Brain microvascular endothelial cell (primary cell): ENCODE data around the gene TNFAIP6.

Experiments used
- DNase-seq: peaks from one replicate; pipeline ENCODE4 v3.0.0-alpha.2; 2020
- H3K27ac ChIP-seq: fragments of 250-450 bp; sonication (Bioruptor Pico); 2 replicates; pipeline ENCODE4 v1.5.1; 2020; ENCODE audit warnings: mild to moderate bottlenecking, moderate library complexity
- H3K27me3 ChIP-seq: fragments of 250-450 bp; sonication (Bioruptor Pico); replicated peaks from 2 replicates; pipeline ENCODE4 v1.5.1; 2020; ENCODE audit warnings: mild to moderate bottlenecking
- H3K36me3 ChIP-seq: fragments of 250-450 bp; sonication (Bioruptor Pico); replicated peaks from 2 replicates; pipeline ENCODE4 v1.5.1; 2020; ENCODE audit warnings: mild to moderate bottlenecking
- H3K4me3 ChIP-seq: 2 replicates; pipeline ENCODE4 v1.5.1; 2011; ENCODE audit warnings: low read depth, mild to moderate bottlenecking, control low read depth, low read length, moderate library complexity
- in situ Hi-C: cut with HindIII; loops from 2 replicates; pipeline ENCODE4 v1.10.0; 2017; ENCODE audit warnings: low sequenced_read_pairs, low pct_ligation_motif_present
- TF ChIP-seq, protein P1 (sequence below): IDR thresholded peaks from 2 replicates; pipeline ENCODE4 v1.5.1; 2011; ENCODE audit warnings: low read depth, mild to moderate bottlenecking, moderate library complexity, low read length, control low read depth, inconsistent platforms; ENCODE audit errors: missing control alignments

TNFAIP6 gene

DNA sequence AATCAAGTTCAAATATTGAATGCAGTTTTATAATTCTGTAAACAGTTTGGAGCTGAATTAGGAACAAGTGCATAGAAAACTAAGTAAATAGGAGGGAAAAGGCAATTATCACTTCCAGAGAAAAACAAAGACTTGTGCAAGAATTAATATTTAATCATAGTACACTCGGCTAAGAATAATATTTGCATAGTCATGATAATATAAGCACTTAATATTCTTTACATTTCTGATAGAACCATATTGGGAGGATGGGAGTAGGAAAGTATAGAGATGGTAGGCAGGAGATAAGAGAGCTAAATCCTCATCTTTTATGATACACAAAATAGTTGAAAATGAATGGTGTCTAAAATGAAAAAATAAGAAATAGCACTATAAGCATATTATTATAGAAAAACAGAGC, 27.4 kb upstream of the TNFAIP6 start:
- no peak overlapping the region for H3K27ac ChIP-seq
- in situ Hi-C loops: no loop called here
- no peak for DNase-seq
- TF ChIP-seq, protein P1, sequence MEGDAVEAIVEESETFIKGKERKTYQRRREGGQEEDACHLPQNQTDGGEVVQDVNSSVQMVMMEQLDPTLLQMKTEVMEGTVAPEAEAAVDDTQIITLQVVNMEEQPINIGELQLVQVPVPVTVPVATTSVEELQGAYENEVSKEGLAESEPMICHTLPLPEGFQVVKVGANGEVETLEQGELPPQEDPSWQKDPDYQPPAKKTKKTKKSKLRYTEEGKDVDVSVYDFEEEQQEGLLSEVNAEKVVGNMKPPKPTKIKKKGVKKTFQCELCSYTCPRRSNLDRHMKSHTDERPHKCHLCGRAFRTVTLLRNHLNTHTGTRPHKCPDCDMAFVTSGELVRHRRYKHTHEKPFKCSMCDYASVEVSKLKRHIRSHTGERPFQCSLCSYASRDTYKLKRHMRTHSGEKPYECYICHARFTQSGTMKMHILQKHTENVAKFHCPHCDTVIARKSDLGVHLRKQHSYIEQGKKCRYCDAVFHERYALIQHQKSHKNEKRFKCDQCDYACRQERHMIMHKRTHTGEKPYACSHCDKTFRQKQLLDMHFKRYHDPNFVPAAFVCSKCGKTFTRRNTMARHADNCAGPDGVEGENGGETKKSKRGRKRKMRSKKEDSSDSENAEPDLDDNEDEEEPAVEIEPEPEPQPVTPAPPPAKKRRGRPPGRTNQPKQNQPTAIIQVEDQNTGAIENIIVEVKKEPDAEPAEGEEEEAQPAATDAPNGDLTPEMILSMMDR: no peak
- H3K27me3 ChIP-seq: no peaks in the 10 kb centered on the region
- H3K36me3 ChIP-seq: no peaks in the 10 kb centered on the region
- no peak overlapping the region for H3K4me3 ChIP-seq

DNA sequence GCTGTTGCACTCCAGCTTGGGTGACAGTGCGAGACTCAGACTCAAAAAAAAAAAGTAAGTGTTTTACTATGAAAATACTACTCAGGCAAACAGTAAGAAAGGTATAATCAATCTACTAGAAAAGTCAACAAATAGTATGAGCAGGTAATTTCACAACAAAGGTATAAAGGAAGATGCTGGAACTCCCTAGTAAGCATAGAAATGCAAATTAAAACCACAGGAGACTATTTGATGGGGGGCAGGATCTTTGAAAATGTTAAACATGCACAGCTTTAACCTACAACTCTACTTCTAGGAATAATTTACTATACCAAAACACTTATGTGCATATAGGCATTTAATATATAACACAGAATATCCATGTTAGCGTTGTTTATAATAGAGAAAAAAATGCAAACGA, 24.3 kb upstream of the TNFAIP6 start:
- Histone ChIP-seq H3K4me3 (no peak overlapping the region), H3K27me3 (no peaks in the 10 kb centered on the region), H3K27ac (no peak overlapping the region), H3K36me3 (no peaks in the 10 kb centered on the region)
- in situ Hi-C loops: no loop called here
- DNase-seq: no peak
- TF ChIP-seq, protein P1: no peak

- no peaks in the 10 kb centered on the region for H3K36me3 ChIP-seq
- DNase-seq: peak; percentile 70
- no peak overlapping the region for H3K4me3 ChIP-seq
- peak overlapping the region; percentile 62 for H3K27ac ChIP-seq
- in situ Hi-C loops: no loop called here
- TF ChIP-seq, protein P1: no peak
- no peaks in the 10 kb centered on the region for H3K27me3 ChIP-seq
Observed at GRCh38 chr2:151334082-151334815, 23.1 kb upstream of the TNFAIP6 start.

- Histone ChIP-seq H3K4me3 (no peak overlapping the region), H3K27me3 (no peaks in the 10 kb centered on the region), H3K36me3 (no peaks in the 10 kb centered on the region), H3K27ac (no peak overlapping the region)
- DNase-seq: no peak
- in situ Hi-C loops: no loop called here
- TF ChIP-seq, protein P1: no peak
Observed at GRCh38 chr2:151336863-151337371, 20.5 kb upstream of the TNFAIP6 start.

DNA sequence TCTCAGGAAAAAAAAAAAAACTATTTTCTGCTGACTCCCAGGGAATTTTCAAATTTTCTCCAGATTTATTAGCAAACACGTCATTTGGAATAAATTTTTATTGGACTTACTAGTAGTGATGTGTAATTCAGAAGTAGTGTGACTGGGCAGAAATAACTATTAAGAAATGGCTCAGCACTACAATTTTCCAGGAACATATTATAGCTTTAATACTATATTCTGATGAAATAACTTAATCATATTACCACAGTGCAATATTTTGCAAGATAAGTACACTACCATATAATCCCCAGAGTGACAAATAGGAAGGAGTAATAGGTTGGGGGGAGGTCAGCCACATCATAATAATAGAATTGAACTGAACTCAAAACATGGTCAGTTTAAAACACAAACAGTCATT, 19.7 kb upstream of the TNFAIP6 start:
- H3K27me3 ChIP-seq: no peaks in the 10 kb centered on the region
- in situ Hi-C loops: no loop called here
- no peak overlapping the region for H3K27ac ChIP-seq
- H3K36me3 ChIP-seq: no peaks in the 10 kb centered on the region
- no peak overlapping the region for H3K4me3 ChIP-seq
- TF ChIP-seq, protein P1: no peak
- DNase-seq: no peak

- no peak overlapping the region for H3K4me3 ChIP-seq
- H3K36me3 ChIP-seq: no peaks in the 10 kb centered on the region
- in situ Hi-C loops: no loop called here
- H3K27me3 ChIP-seq: no peaks in the 10 kb centered on the region
- H3K27ac ChIP-seq: no peak overlapping the region
- no peak for DNase-seq
- TF ChIP-seq, protein P1: no peak
Observed at GRCh38 chr2:151338115-151338514, 19.3 kb upstream of the TNFAIP6 start.
